ENCODE results near the gene KRT81.

- TF ChIP-seq POLR2A (IDR thresholded peaks at IDR 0.05), result no peak
- no peak for TF ChIP-seq CTCF (IDR thresholded peaks at IDR 0.05)
Observed at GRCh38 chr12:52285172-52285745, 6.1 kb downstream of the KRT81 start.
